ENCODE results near the gene EMC9. TPM values are rescaled to one million over a fixed set of nuclear protein-coding genes. Genes with fewer than 3 reads are reported as not detected.

The EMC9 gene
- total RNA-seq: 10 to 100 TPM; 13.4 to 19.0 (median 16.5) TPM

- Histone ChIP-seq H3K9me3 (no peaks in the 10 kb centered on the region), H3K27me3 (no peaks in the 10 kb centered on the region), H3K27ac (peak within 1 kb of the TSS; percentile 86 to 95), H3K4me1 (peaks cover 5 to 25% of the 10 kb centered on the region in 2 donors), H3K36me3 (no peaks in the 10 kb centered on the region), H3K4me3 (peak within 1 kb of the TSS; percentile 74 to 81 (median 77))
- intact Hi-C loops (cut with DNase I; ENCODE audit: low total_unique reads): no loop called here
- TF ChIP-seq CTCF (IDR thresholded peaks at IDR 0.05) (peak; percentile 62 to 75 (median 75)), POLR2A (IDR thresholded peaks at IDR 0.05) (peak; percentile 64), POLR2AphosphoS5 (IDR thresholded peaks at IDR 0.05) (peak in 2 of 3 donors; percentile 58 to 71)
- peak; percentile 100 for DNase-seq (ENCODE audit: low spot score in 2 of 2)
These were observed at the start of gene EMC9 for GRCh38 chr14:24141097-24141880. Gene EMC9 (minus strand): TSS chr14:24141591. CDS start chr14:24141304, 287 bp downstream.

GRCh38 chr14:24190416-24190815, 49.0 kb upstream of the EMC9 start:
- Histone ChIP-seq H3K27ac (no peak overlapping the region), H3K9me3 (no peaks in the 10 kb centered on the region), H3K4me3 (no peak overlapping the region), H3K36me3 (no peaks in the 10 kb centered on the region), H3K27me3 (no peaks in the 10 kb centered on the region), H3K4me1 (peaks cover 5 to 8% of the 10 kb centered on the region in 2 donors)
- intact Hi-C loops (cut with DNase I; ENCODE audit: low total_unique reads): no loop called here
- TF ChIP-seq POLR2AphosphoS5 (IDR thresholded peaks at IDR 0.05) (no peak), POLR2A (IDR thresholded peaks at IDR 0.05) (no peak), CTCF (IDR thresholded peaks at IDR 0.05) (no peak)
- no peak for DNase-seq (ENCODE audit: low spot score in 2 of 2)

GRCh38 chr14:24189460-24189859, 48.1 kb upstream of the EMC9 start:
- no peak overlapping the region for H3K4me3 ChIP-seq
- no peaks in the 10 kb centered on the region for H3K27me3 ChIP-seq
- no peak for TF ChIP-seq POLR2AphosphoS5 (IDR thresholded peaks at IDR 0.05)
- TF ChIP-seq POLR2A (IDR thresholded peaks at IDR 0.05): no peak
- no peaks in the 10 kb centered on the region for H3K9me3 ChIP-seq
- no peak for DNase-seq (ENCODE audit: low spot score in 2 of 2)
- intact Hi-C loops (cut with DNase I; ENCODE audit: low total_unique reads): no loop called here
- H3K4me1 ChIP-seq: peaks cover 2 to 8% of the 10 kb centered on the region in 2 donors
- peaks cover under 1% of the 10 kb centered on the region for H3K36me3 ChIP-seq
- H3K27ac ChIP-seq: peak overlapping the region in 1 of 2 donors; percentile 63

- peaks cover 0 to 8% of the 10 kb centered on the region in 2 donors for H3K4me1 ChIP-seq
- peak overlapping the region in 2 of 3 donors; percentile 76 to 79 for H3K4me3 ChIP-seq
- peaks cover 5% of the 10 kb centered on the region for H3K36me3 ChIP-seq
- peak overlapping the region in 1 of 2 donors; percentile 63 for H3K27ac ChIP-seq
- no peaks in the 10 kb centered on the region for H3K9me3 ChIP-seq
- no peak for DNase-seq (ENCODE audit: low spot score in 2 of 2)
- intact Hi-C loops (cut with DNase I; ENCODE audit: low total_unique reads): no loop called here
- no peaks in the 10 kb centered on the region for H3K27me3 ChIP-seq
- no peak for TF ChIP-seq POLR2AphosphoS5 (IDR thresholded peaks at IDR 0.05)
- TF ChIP-seq CTCF (IDR thresholded peaks at IDR 0.05): no peak
- TF ChIP-seq POLR2A (IDR thresholded peaks at IDR 0.05): no peak
These were observed 47.6 kb upstream of the EMC9 start for GRCh38 chr14:24189059-24189375.

GRCh38 chr14:24188251-24189058, 47.1 kb upstream of the EMC9 start, which contains the start of gene IPO4:
Gene IPO4 (minus strand): TSS chr14:24188816. CDS start chr14:24188787, 29 bp downstream.
- intact Hi-C loops (cut with DNase I; ENCODE audit: low total_unique reads): no loop called here
- peak; percentile 95 to 97 for DNase-seq (ENCODE audit: low spot score in 2 of 2)
- peak within 1 kb of the TSS; percentile 63 to 80 for H3K27ac ChIP-seq
- H3K36me3 ChIP-seq: peaks cover 5% of the 10 kb centered on the region
- H3K4me1 ChIP-seq: peaks cover 0 to 8% of the 10 kb centered on the region in 2 donors
- TF ChIP-seq CTCF (IDR thresholded peaks at IDR 0.05) (no peak), POLR2AphosphoS5 (IDR thresholded peaks at IDR 0.05) (peak; percentile 74 to 85 (median 80)), POLR2A (IDR thresholded peaks at IDR 0.05) (no peak)
- peak within 1 kb of the TSS; percentile 68 to 79 (median 76) for H3K4me3 ChIP-seq
- no peaks in the 10 kb centered on the region for H3K27me3 ChIP-seq
- no peaks in the 10 kb centered on the region for H3K9me3 ChIP-seq
